ENCODE data around the gene CGB8.

GRCh38 chr19:49020342-49020741 lies 28.6 kb downstream of the CGB8 start:
- no peak for TF ChIP-seq POLR2AphosphoS5 (IDR thresholded peaks at IDR 0.05)
- TF ChIP-seq, protein P1, sequence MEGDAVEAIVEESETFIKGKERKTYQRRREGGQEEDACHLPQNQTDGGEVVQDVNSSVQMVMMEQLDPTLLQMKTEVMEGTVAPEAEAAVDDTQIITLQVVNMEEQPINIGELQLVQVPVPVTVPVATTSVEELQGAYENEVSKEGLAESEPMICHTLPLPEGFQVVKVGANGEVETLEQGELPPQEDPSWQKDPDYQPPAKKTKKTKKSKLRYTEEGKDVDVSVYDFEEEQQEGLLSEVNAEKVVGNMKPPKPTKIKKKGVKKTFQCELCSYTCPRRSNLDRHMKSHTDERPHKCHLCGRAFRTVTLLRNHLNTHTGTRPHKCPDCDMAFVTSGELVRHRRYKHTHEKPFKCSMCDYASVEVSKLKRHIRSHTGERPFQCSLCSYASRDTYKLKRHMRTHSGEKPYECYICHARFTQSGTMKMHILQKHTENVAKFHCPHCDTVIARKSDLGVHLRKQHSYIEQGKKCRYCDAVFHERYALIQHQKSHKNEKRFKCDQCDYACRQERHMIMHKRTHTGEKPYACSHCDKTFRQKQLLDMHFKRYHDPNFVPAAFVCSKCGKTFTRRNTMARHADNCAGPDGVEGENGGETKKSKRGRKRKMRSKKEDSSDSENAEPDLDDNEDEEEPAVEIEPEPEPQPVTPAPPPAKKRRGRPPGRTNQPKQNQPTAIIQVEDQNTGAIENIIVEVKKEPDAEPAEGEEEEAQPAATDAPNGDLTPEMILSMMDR (IDR thresholded peaks at IDR 0.05 in 8 of 11, conservative IDR thresholded peaks at IDR 0.05 in 3 of 11), result no peak
- no peak for TF ChIP-seq POLR2A (IDR thresholded peaks at IDR 0.05)

All from spleen (tissue), 7 donors.